CD4-positive, alpha-beta T cell treated with Interleukin-10 for 1 hour (primary cell): ENCODE measurements around the gene ARHGAP32.
"Not testable (repeated sequence)": the region's sequence is repeated elsewhere in the genome, so short reads cannot be mapped to it uniquely, and the experiment has no call there.

Experiments used
- DNase-seq: peaks from one replicate; pipeline ENCODE4 v3.0.0-alpha.2; 2020

Gene ARHGAP32

DNA sequence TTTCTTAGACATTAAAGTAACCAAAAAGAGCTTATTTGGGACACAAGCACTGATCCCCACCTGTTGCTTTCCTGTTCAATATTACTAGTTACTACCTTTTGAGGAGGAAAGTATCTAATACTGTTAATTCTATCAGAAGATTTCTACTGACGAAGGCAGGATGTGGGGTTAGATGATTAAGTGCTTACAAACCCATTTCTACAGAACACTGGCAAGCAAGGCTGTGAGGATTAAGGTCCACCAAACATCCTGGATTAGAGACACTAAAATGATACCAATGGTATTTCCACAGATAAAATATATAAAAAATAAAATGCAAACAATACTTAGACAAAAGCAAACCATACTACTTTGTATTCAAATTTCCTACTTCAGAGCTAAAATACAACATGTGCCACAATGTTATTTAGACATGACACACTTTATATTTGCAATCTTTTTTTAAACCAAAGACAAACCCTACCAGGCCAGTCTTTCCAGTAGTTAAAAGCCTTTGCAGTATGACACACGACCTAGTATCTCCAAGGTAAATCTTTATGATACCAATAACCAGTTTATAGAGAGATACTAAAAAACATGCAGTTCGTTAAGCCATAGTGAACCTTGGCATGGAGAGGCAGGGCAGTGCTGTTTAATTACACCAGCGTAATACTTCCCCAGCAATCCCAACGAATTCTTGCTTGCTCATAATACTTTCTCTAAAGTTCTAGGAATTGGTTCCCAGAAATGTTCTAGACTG is 178.2 kb downstream of the ARHGAP32 start:
- DNase-seq, result no peak

DNA sequence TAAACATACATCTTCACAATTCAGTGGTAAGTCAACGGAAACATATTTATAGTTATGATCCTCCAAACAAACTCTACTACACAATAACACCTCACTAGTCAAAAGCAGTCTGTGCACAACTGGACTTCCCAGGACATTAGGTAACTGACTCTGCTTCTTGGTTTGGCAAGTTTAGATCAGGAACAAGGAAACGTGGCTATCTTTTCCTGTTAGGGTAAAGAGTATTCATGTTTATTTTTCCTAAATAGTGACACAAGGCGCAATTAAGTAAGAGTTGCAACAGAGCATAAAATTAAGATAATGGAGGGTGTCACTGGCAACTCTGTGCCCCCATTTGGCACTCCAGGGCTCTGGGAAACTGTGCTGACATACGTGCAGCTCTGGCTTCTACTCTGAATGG is 179.2 kb downstream of the ARHGAP32 start:
- DNase-seq, result no peak

DNA sequence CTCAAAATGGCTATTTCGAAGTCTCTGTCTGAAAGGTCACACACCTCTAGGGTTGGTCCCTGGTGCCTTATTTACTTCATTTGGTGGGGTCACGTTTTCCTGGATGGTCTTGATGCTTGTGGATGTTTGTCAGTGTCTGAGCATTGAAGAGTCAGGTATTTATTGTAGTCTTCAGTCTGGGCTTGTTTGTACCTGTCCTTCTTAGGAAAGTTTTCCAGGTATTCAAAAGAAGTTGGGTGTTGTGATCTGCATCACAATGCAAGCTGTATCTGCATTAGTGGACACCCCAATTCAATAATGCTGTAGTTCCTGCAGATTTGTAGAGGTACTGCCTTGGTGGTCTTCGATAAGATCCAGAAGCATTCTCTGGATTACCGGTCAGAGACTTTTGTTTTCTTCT is 186.0 kb downstream of the ARHGAP32 start:
- DNase-seq, result no peak

DNA sequence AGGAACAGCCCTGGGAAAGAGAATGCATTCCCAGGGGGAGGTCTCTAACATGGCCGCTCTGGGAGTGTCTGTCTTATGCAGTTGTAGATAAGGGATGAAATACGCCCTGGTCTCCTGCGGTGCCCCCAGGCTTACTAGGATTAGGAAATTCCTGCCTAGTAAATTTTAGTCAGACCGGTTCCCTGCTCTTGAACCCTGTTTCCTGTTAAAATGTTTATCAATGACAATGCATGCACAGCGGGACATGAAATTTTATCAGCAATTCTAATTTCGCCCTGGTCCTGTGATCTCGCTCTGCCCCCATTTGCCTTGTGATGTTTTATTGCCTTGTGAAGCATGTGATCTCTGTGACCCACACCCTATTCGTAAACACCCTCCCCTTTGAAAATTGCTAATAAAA is 193.0 kb downstream of the ARHGAP32 start:
- DNase-seq, result not testable (repeated sequence)

DNA sequence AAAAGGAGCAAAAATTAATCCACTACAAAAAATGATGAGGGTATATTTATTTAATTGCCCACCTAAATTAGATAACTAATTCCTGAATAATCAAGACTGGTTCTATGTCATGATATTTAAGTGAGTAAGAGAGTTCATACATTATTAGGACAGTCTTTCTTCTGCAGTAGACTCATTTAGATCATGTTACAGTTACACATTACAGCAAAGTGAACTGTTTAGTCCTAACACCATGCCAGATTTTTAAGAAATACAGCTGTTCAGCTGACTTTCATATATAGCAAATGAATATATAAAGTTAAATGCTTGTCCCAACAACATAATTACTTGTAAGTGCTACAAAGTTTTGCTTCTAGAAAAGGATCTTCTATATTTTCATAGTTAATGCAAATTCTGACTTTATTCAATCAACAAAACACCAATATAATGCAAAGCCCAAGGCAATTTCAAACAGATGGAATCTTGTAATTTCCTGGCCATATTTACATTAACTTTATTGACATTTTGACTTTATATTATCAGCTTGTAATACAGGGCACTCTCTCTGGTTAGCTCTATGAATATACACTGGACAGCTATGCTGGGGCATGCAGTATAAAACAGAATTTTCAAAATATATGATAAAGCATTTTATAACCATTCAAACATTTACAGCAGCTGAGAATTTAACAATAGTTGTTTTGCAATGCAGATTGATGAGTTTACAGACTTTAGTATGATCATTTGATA is 203.7 kb downstream of the ARHGAP32 start:
- DNase-seq, result no peak

DNA sequence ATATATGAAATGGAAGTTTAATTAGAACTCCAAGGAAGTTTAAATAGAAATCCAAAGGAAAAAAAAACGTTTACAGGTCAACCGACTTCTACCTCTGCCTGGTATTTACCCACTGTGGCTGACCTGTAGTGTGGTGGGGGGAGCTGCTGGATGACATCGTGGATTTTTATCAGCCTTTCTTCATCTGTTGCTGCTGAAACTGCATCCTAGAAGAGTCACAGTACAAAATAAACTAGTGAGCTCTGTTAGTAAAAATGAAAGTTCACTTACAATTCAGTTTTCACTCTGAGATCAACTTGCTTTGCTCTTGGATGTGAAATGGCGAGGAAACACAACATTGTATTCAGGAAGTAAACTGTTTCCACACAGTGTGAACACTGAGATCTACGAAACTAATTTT is 206.2 kb downstream of the ARHGAP32 start:
- DNase-seq, result no peak

DNA sequence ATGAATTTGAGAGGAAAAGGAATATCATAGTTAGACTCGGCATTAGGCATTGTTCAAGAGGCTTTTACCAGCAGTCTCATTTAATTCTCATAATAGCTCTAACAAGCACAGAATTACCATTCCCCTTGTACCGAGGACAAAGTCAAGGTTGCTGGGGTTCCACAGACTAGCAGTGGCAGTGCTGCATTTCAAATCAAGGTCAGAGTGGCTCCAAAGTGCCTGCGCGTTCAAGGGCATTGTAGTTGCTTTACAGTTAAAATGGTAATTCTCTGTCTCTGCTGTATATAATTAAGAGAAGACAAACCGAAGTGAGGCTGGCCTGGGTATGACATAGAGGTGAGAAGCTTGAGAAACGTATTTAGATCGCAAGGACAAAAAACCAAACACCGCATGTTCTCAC is 209.1 kb downstream of the ARHGAP32 start:
- DNase-seq, result no peak

DNA sequence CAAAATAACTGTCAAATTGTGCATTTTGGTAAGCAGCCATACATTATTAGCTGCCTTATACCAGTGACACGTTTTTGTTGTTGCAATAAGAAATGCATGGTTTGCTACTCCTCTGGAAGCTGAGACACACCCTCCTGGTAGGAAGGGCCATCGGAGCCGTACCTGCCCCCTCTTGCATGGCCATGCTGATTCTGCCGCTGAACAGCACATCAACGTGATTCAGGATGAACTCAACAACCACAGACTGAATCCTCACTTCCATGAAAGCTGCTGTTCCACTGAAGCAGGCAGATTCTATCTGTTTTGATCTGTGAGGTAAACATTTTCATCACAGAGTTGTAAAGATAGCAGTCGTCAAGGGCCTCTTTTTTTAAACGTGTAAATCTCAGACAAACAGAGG is 210.9 kb downstream of the ARHGAP32 start:
- DNase-seq, result no peak

DNA sequence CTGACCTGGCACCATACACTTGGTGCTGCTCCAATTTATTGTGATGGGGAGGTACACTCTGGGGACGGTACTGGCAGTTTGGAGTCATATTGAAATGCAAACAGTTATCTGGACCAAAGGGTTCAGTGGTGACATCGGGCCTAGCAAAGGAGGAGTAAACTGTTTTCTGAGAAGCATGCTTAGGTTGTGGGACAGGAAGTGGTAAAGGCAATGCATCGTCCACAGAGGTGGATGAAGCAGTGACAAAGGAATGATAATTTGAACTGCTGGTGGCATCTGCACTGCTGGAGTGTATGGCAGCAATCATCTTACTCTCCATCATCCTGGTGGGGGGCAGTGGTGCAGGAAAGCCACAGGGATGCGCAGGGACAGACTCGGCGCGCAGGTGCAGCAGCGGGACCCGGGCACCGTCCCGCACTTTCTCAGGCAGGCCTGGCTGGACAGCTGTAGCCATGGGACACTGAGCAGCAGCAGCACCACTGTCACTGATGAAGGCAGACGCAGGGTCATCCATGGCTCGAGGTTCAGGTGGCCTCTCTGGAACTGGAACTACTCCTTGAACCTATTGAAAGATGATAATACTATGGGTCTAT is 221.4 kb downstream of the ARHGAP32 start:
- no peak for DNase-seq

DNA sequence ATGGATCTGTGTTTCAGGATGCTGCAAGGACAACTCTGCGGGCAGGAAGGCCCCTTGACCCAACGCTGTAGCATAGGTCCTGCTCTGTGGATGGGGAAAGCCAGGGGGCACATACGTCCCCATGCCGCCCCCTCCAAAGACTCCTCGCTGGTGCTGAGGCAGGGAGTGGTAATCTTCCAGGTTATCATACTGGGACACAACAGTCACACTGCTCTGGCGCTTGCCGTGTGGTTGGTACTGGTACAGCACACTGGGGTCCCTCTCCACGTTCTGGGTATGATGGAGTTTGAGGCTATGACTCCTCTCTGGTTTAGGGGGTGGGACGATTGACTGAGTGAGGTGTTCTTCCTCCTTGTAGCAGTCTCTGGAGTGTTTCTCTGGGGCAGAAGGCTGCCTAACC is 223.2 kb downstream of the ARHGAP32 start:
- DNase-seq, result no peak

DNA sequence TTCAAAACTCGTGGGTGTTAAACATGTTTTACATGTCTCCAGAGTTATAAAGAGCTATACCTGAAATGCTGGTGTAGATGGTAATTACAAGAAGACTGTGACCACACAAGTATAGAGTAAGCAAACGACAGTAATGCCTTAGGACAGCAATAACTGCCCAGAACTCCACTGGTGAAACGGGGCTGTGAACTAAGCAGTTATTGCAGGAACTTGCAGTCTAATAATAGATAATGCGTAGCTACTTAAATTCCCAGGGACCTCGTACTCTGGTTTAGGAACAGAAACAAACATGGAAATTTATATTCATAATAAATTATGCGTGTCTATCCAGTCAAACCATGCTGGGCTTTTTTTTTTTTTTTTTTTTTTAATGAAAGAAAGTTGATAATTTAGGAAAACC is 224.5 kb downstream of the ARHGAP32 start:
- no peak for DNase-seq

DNA sequence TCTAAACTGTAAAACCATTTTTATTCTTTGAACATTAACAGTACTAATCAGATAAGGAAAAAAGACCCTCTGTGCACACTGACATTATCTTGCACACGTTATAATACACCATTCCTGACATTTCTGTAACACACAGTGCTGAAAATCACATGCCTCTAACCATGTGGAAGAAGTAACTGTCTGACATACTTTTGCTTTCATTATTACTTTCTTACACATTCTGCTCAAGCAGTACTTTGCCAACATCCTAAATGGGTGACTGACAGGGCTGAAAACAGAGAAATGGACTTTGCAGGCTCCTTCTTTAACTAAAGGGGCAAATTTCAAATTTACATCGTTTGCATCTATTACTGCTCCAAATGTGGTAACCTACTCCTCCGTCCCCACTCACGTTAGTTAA is 226.6 kb downstream of the ARHGAP32 start:
- DNase-seq, result peak; percentile 3

DNA sequence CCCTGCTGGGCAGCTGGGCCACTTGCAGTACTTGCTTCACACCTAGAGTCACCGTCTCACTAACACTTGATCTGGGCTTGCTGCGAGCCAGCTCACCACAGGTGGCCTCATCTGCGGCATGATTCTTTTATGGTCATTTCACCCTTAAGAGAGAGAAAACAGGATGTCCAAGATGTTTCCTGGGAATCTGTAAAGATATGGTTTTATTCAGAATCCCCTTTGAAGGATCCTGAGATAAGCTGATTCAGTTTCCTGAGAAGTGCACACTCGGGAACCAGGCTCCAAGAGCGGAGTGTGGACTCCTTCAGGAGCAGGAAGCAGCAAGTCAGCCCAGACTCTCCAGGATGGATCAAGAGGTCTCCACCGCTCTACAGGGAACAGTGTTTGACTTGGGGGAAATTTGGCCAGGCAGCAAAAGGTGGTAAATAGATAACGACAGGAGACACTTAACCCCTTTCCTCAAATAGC is 227.6 kb downstream of the ARHGAP32 start:
- no peak for DNase-seq

DNA sequence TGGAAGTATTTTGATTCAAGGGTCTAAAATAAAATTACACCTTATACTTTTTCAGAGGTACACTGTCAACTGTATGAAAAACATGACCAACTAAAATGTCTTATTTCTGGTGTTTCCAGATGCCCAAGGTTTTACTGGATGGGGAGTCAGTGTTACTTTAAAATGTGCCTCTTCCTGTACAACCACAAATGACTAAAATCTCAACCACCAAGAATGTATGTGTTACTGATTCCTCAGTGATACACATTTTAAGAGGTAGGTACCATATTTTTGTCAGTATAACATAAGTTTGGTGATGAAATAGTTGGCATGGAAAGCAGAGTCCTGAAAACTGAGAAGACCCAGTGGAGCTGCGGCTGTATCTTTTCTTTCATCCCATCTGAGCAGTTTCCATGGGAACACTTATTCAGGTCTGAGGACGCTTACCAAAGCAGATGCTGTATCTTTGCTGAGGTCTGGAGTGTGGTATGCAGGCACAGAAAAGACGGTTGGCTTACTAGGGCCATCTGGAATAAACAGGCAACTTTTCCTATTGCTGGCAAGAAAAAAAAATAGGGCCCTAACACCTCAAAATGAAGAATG is 228.3 kb downstream of the ARHGAP32 start:
- DNase-seq, result no peak

DNA sequence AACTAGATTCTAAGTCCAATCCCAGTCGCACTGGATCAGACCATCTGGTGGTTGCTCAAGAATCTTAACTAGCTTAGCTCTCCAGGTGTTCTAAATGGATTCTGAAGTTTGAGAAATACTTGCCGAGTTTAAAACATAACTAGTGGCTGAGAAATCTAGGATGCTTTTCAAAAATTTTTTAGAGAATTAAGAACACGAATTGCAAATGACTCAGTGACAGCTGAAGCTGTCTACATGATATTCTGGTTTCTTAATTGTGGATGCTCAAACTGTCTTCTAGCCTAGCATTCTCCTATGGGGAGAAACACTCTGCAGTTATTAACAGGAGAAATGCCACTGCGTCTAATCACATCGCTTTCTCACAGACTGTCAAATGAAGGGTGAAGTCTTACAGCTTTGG is 229.2 kb downstream of the ARHGAP32 start:
- no peak for DNase-seq

DNA sequence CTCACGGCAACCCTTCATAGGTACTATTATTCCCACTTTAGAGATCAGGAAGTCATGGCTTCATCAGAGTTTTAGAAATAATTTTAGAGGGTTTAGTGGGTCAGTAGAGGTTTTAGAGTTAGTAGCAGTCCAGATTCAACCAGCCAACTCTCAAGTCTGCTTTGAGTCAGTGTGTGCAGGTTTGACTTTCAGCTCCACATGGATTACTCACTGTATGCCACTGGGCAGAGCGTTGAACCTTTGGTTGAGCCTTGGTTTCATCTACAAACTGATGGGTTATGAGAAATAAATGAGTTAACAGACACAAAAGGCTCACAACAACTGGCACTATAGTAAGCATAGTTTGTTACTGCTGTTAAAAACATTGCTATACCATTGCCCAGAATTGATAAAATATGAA is 230.5 kb downstream of the ARHGAP32 start:
- DNase-seq, result no peak

DNA sequence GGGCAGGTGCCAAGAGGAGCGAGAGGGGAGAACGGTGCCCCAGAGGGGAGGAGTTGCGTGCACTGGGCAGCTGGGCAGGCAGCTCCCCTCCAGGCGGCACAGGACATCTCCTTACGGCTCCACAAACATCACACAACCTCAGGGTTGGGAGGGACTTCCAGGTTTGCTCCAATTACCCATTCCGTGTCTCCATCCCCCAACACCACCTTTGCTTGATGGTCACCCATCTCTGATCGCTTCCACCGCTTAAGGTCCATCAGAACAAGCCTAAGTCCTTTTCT is 235.0 kb downstream of the ARHGAP32 start:
- DNase-seq, result no peak

DNA sequence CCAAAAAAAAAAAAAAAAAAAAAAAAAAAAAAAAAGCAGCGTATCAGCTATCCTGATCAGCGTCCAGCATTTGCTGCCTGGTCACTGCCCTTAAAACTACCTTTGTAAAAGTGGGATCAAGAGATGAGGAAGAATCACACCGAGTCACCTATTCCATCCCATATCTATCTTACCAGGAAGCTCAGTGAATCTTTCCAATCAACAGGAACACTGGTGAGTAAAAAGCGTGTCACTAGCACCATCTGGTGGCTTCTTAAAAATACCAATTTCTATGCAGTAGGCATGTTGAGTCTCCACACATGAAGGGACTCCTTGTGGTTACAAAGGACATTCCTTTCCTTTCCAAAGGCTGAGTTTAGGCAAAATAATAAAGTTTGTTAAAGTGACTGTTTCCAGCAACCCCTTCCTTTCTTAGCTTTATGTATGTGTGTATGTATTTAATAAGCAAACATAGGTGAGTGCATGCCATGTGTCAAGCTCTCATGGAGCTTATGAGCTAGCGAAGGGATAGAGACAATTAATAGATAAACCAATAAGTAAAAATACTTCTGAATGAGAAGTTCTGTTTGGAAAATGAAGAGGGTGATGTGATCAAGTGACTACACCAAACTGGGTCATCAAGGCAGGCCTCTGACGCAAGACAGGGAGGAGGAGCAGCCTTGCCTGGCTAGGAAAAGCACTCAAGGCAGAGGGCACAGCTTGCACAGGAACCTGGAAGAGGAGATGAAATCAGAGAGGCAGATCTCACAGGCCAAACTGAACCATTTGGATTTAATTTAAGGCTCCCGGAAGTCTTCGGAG is 235.5 kb downstream of the ARHGAP32 start:
- peak; percentile 51 for DNase-seq

DNA sequence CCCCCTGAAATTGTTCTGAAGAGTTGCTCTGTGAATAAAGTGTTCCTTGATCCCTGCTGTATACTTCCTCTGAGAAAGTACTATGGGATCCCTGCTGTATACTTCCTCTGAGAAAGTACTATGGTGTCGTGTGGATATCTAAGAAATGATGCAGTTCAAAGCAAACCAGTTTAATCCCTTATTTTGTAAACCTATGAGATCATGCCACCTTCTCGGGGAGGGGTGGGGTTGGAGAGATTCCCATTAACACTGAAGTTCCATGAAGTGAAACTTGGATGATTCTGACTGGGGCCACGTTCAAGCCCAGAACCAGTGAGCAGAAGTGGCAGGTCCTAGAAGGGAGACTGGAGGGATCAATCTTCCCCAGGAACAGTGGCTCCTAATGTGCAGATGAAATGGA is 236.5 kb downstream of the ARHGAP32 start:
- DNase-seq, result no peak

DNA sequence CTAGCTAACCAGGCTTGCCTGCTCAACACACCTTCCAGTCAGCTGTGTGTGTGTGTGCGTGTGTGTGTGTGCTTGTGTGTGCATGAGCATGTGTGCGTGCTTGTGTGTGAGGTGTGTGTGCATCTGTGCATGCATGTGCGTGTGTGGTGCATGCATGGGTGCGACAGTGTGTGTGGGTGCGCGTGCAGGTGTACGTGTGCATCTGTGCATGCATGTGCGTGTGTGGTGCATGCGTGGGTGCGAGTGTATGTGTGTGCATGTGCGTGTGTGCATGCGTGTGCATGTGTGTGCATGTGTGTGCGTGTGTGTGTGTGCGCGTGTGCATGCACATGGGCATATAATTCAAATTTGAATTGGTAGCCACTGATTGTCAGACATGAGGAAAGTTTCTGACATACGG is 239.0 kb downstream of the ARHGAP32 start:
- DNase-seq, result no peak

DNA sequence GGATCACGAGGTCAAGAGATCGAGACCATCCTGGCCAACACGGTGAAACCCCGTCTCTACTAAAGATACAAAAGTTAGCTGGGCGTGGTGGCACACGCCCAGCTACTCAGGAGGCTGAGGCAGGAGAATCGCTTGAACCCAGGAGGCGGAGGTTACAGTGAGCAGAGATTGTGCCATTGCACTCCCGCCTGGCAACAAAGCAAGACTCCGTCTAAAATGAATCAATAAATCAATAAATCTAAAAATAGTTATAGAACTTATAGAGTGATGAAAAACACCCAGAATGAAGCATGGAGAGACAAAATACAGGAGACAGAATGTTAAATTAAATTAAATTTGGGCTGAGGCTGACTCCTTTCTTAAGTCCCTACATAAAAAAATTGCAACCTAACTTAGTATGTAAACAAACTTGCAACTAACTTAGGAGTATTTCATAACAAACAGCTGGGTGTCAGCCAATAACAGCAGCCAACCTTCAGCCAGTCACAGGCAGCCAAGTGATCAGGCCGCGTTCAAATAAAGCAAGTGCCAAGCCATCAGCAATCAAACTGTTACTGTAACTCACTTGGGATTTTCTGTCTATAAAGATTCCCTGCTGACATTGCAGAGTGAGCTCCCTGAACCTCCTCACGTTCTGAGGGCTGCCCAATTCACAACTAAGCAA is 242.2 kb downstream of the ARHGAP32 start:
- no peak for DNase-seq

DNA sequence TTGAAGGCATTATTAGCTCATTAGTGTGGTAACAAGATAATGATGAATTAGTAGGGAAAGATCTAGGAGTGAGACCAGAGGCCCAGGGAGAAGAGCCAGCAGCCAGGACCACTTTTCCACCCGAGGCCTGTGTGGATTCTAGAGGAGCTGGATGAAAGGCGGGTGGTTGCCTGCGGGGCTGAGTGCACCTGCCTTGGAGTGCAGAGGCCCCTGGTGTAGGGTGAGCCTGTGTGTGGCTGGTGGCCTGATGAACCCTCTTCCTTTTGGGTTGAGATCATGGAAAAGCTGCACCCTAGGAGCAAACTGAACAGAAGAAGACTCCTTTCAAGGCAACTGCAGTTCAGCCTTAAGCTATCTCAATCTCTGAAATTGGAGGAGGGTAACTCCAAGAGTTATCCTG is 243.5 kb downstream of the ARHGAP32 start:
- no peak for DNase-seq

DNA sequence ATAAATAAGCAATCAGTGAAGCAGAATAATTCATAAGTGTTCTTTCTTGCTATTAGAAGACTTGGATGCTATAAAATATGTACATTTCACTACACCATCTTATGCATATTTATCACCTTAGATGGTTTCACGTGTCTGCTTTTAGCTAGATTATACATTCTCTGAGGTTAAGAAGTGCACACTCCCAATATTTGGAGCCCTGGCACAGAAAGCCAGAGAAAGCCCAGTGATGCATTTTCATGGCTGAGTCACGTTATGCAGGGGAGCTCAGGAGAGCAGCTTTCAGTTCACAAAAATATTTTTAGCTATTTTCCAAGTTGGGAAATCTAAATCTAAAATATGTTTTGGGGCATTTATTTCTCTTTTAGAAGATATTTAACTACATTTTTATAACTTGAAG is 244.4 kb downstream of the ARHGAP32 start:
- DNase-seq, result no peak
